GDM1 (cell line): ENCODE data around the gene GJD2.

ENCODE experiments used
- DNase-seq: peaks from one replicate; lab custom pipeline; 2025; lab: John Stamatoyannopoulos, UW

The GJD2 gene

DNA sequence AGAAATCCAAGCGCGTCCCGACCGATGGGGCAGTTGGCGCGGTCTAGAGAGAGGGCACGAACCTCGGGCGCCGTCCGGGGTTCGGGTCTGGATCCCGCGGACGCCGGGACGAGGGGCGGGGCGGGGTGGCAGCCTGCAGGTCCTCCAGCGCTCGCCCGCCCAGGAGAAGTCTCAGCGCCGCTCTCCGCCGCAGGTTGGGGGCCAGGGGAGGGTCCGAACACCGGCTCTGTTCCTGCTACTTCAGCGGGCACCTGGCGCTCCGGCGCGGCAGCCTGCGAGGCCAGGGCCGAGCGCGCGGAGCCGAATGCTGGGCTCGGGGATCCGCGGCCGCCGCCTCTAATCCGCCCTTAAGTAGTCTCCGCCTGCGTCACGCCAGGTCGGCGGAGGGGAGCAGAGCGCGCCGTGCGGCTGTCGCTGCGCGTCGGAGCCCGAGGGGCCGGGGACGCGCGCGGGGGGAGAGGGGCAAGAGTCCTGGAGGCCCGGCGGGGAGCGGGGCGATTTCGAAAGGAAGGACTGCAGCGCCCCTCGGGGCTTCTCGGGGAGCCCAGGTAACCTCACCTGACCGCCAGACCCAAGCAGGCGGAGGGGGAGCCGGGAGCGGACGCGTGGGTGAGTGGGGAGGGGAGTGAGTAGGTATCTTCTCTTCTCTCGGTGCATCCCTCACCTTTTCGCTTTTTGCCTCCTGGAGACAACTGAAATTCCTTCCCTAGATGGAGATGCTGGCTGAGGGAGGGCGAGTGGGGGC lies at the start of gene GJD2:
Gene GJD2 (minus strand): TSS at position 325 of the 745 bp plus-strand sequence. CDS start 510 bp downstream, outside the sequence.
- no peak for DNase-seq

DNA sequence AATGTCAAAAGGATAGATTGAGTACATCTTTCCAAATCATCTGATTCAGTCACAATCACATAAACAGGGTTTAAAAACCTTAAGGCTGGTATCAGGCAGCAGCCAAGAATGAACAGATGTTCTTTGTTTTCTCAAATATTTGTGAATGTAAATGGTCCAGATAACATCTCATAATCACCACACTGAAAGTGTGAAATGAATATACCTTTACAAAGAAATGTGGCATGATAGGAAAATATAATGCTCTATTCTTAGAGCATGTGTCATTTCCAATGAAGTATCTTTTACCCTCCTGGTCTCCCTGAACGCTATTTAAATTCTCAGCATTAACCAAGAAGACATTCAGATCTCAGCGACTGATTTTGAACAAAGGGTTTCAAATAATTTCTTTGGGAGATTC lies 49.3 kb upstream of the GJD2 start:
- no peak for DNase-seq

DNA sequence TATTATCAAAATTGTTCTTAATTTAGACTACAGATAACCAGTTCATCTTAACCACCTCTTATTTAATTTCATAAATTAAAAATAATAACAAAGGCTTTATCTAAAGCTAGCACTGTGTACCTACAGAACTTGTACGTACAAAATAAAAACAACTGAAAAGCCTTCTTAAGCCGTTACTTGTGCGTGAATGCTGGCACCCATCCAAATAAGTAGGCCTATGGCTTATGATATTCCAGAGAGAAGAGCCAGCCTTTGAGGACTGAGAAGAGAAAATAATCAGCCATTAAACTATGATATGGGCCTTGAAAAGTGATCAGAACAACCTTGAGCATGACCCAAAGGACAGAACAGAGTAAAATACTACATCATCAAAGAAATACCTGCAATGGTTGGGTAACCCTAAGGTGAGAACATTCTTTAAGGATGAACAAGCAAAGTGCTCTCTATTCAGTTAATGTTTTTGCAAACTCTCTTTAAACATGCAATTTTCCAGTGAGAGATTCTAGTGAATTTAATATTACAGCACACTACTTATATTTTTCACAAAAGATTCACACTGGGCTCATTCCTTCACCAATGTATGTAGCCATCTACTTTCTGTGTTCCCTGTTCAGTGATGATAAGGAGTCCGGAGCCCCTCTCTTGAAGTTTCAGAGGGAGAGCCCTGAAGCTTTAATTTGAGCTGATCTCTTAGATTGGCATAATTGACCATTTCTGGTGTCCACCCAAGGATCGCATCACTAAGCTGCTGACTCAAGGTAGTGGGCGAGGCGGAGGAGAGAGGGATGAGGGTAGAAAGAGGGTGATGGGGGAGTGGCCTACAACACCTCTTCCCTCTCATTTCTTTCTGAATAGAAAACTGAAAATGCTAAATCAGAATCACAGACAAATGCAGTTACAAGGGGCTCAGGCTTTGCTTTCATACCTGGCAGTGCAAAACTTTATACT lies 48.3 kb upstream of the GJD2 start:
- no peak for DNase-seq

DNA sequence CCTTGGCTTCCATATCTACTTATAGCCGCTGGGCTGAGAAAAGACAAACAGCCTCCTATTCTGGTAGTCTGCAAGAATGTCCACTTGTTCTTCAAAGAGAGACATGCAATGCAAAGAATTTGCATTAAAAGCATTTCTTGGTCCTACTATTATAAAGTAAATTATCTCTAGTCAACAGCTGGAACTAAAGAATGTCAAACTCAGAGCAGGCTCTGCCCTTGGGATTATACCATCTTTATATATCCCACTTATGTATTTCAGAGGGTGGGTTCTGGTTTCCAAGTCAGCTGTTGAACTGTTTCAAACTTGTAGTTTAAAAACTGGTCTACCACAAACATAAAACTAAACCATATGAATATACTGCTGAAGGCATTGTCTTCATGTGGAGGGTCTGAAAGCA lies 47.6 kb upstream of the GJD2 start:
- no peak for DNase-seq

DNA sequence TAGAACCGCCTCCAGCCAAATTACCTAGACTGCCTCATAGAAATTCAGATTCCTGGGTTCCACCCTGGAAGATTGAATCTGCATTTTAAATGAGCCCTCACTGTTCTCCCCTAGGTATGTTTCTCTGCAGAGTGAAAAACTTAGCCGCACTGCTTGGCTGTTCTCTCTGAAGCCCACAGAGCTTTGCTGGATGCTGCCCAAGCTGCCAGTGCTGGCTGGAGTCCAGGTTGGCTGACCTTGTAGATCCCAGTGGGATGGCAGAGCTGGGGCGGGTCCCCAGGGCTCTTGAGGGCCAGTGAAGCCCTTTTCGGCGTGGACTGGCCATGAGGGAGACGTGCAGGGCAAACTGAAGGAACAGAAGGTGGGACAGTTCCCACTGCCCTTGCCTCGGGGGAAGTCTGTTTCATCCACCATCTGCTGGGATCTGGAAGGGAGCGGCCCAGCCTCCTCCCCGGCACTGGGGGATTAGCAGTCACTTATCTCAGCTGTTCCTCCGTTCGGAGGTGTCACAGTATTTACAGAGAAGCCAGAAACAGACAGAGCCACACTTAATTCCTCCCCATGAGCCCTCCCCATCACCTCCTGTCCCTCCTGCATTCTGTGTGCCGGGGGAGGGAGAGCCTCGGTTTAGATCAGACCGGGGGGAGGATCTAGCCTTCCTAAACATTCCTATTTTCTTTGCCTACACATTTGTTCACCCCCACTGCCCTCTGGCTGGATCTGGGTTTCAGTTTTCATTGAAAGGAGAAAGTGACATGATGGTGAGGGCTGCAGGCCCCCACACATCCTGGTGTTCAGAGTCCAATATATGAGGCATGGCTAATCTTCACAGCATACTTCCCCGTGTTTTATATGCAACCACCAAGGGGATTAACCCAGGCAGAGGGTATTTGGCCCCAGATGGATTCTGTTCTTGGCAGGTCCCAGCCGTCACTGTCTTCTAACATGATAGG lies 44.6 kb upstream of the GJD2 start:
- no peak for DNase-seq

DNA sequence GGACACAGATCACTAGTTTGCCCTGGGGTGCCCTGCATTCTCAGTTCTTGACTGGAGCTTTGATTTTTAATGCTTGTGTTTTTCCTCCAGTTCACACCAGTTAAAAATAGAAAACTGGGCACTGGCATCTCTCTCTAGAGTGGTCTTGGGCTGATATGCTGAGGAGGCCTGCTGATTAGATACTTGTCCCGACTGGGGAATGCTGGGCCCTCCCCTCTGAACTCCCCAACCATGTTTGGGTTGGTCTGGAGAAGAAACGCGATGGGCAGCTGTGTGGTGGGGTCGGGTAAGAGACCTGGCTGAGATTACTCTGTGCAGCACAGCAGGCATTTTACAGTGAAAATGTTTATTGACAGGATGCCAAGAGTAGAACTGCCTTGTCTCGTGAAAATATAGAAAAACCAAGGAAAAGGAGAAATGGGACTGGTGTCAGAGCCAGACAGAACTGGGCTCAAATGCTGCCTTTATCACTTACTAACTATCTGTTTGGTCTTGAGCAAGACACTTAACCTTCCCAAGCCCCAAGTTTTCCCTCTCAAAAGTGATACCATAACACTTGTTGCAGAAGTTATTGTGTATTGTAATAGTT lies 42.1 kb upstream of the GJD2 start:
- no peak for DNase-seq

DNA sequence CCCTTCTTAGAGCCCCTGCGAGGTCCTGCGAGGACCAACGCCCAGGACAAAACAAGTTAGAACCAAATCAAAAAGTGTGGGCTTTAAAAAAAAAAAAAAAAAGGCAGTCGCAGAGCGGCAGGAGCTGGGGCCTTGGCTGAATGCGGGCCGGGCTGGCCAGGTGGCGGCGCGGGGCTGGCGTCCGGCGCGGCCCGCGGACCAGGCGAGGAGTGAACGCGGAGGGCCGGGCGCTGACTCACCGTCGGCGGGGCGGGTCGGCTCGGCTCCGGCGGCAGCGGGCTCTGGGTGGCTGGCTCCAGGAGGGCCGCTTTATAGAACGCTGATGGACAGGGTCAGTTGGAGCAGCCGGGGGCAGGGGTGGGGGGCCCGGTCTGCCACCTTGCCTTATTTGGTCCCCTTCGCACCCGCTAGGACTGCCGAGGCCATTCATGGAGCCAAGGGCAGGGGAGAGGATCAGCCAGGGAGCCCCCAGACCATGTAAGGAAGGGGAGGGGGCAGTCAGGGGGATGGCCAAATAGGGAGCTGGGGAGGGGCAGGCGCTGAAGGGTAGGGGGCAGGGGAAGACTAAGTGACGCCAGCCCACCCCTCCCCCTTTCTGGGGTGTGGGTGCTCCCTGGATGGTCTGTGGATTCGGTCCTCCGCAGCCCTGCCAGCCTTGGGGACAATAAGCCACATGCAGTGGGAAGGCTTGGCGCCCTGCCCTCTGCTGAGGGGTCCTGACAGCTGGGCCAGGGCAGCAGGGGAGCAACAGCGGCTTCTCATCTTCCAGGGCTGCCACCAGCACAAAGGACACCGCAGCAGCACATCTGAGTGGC lies 40.7 kb upstream of the GJD2 start, which contains the start of gene ACTC1:
Gene ACTC1 (minus strand): TSS at position 283 of the 815 bp plus-strand sequence. CDS start 741 bp downstream, outside the sequence.
- DNase-seq, result no peak

DNA sequence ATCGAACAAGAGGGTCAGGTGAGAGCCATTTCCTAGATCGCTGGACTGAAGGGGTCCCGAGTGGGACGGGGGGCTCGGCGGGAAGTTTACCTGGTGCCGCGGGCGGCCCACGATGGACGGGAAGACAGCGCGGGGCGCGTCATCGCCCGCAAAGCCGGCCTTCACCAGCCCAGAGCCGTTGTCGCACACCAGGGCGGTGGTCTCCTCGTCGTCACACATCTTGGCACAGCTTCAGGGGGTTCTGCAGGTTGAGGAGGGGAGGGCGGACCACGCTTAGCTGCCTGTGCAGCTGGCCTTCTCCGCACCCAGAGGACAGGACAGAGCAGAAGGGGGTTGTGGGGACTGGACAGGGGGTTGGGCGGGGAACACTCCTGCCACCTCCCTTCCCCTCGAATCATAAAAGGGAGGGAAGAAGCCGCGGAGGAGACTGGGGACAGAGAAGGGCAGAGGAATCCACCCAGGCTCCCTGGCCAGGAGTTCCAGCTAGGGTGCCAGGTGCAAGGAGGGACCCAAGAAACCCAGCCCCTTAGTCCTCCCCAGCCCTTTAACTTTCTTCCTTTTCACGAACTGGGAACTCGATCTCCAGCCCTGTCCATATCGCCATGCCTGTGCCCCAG lies 39.9 kb upstream of the GJD2 start:
- no peak for DNase-seq

DNA sequence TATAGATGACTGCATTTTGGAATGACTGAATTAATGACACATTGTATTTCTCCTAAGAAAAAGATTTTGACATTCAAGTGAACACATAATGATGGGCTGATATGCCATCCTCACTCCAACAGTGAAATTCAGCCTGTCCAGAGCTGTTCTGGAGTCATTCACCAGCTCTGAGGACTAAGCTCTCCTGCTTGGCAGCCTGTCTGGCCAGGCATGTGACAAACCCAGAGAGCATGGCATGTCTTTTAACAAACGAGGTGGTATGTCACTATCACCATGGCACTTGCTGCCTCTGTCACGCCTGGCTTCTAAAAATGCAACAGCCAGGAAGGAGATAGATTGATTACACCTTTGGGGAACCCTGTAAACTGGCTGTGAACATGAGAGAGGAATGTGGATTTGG lies 39.1 kb upstream of the GJD2 start:
- DNase-seq, result no peak

DNA sequence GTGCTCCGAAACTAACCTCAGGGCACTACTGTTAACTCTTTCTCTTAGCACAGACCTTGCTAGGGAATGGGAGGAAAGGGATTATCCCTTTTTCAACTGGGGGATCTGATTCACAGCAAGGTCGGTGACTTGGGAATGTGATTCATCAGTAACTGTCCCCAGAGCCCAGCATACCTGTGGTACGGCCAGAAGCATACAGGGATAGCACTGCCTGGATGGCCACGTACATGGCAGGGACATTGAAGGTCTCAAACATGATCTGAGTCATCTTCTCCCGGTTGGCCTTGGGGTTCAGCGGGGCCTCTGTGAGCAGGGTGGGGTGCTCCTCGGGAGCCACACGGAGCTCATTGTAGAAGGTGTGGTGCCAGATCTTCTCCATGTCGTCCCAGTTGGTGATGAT lies 38.3 kb upstream of the GJD2 start:
- no peak for DNase-seq

DNA sequence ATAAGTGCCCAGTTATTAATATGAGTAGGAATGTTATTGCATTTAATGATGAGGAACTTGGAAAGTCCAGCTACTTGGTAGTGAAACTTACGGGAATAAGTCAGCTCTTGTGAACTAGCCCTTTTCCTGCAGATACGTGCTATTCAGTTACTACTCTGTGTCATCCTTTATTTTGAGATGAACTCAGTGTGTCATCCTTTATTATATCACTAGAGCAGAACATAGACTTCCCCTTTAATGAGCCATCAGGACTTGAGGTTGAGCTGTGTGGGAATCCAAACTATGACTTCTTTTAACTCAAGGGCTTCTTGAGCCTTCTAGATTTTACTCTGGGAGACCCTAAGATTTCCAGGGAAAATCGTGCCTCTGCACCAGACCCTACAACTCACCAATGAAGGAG lies 36.9 kb upstream of the GJD2 start:
- no peak for DNase-seq

DNA sequence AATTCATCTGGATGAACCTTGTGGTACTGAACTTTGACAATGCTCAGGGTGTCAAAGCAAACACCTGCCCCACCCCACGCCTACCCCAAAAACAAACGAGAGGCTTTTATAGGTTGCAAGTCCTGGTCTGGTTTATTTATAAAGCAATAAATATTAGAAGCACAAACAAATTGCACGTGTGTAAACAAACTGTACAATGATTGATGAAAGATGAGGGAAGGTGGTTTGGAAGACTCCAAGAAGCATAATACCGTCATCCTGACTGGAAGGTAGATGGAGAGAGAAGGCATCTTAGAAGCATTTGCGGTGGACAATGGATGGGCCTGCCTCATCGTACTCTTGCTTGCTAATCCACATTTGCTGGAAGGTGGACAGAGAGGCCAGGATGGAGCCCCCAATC lies 35.3 kb upstream of the GJD2 start:
- no peak for DNase-seq

DNA sequence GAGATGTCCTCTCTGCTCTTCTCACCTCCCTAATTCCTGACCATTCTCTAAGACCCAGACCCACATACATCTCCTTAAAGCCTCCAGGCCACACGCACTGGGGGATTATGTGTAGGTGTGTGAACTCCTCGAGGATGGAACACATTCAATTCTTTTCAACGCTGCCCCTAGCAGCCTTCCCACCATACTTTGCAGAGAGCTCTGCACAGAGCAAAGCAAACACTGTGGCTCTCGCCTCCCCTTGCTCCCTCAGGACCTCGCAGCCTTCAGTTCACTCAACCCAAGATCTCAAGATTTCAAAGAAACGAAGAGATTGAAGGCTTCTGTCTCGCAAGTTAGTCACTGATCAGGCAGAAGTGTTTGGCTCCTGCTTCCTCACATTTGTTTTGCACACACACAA lies 34.5 kb upstream of the GJD2 start:
- no peak for DNase-seq

DNA sequence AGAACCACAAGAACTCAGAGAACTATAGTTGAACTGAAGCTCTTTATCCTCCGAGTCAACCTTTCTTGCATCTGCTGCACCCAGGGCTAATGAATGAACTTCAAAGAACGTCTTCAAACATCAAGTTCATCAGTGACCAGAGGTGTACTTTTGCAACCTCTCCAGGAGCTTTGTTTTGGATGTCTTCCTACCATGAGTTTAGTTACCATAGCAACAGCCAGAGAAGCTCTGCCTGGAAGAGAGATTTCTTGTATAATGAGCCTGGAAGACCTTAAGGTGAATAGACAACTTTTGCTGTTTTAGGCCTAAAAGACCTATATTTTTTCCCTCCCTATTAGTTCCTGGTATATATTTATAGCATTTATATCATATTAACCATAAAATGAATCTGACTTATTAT lies 31.4 kb upstream of the GJD2 start:
- no peak for DNase-seq

DNA sequence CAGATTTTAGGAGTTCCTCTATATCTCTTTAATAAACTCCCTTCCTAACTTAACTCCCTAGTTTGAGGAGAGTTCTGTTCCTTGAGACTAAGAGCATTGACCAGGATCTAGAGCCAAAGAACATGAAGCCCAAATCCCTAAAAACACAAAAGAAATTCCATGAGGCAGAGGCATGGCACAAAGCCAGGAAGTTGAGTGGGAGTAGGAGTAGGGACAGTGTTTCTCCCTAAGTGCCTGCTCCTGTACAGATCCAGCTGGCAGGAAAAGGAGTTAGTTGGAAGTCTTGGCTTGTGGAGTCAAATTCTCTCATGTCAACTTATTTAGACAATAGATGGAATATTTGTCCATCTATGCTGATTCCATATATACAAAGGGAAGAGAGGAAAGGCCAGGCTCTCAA lies 29.2 kb upstream of the GJD2 start:
- no peak for DNase-seq

DNA sequence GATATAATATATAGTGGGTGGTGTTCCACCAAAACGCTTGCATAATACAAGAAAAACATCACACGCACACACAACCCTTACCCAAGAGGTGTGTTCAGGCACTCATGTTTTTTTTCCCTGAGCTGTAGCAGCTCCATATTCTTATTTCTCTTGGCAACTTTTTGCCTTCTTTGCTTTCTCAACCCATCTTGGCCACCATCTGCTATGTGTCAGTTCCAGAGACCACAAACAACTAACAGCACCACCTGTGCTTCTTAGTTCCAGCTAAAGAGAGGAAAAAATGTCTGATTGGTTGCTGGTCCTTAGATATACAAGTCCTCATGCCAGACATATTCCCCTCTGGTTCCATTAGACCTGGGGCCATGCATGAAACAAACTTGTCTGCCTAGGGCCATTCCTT lies 28.6 kb upstream of the GJD2 start:
- DNase-seq, result no peak

DNA sequence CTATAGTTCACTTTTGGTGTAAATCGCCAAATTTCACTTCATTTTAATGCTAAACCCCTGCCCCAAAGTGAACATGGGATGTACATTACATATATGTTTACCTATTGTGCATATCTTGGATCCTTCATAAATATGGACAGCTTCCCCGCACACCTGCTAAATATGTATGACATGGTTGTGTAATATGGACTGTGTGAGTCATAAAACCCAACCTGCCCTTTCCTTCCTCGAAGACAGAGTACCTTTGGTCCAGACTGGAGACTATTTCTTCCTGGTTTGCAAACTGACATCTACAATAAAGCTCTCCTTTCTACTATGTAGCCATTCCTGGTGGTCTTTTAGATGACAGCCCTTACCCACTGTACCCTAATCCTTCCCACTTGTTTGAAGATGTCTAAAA lies 28.1 kb upstream of the GJD2 start:
- no peak for DNase-seq

DNA sequence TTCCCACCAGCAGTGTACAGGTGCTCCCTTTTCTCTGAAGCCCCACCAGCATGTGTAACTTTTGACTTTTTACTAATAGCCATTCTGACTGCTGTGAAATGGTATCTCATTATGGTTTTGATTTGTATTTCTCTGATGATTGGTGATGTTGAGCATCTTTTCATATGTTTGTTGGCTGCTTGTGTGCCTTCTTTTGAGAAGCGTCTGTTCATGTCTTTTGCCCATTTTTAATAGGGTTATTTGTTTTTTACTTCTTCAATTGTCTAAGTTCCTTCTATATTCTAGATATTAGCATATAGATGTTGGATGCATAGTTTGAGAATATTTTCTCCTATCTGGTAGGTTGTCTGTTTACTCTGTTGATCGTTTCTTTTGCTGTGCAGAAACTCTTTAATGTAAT lies 25.9 kb upstream of the GJD2 start:
- no peak for DNase-seq

DNA sequence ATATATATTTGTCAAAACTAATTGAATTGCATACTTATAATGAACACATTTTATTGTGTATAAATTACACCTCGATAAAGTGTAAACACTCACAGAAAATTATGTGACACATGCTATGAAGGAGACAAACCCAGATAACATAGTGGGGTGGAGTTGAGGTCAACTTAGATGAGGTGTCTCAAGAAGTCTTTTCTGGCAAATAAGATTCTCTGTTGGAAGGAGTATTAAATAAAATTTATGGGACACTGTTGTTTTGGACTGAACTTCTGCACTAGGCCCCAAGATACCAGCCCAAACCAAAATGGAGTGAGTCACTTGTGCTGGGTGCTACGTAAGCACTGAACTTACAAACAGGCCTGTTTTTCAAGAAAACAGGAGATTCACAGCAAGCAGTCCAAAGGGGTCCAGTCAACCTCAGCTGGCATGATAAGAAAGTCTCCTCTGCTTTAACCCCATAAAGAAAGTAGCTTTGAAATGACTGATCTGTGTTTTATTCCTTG lies 21.9 kb upstream of the GJD2 start:
- DNase-seq, result no peak

DNA sequence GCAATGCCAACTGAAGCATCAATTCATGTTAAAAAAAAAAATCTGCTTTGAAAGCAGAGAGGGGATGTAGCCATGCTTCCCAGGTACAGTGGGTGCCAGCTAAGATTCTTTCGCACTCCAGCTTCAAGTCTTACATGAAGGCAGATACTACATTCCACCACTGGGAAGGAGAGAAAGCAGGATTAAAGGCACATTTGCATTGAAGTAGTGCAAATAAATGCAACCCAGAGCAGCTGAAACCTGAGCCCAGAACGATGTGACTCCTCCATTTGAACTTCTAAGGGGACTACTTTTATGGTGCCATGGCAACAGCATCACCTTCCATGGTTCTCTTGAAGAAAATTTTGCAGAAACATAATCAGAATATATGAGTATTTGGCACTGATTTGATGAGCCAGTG lies 19.1 kb upstream of the GJD2 start:
- no peak for DNase-seq
